Neural cell (in vitro differentiated cells): Measurements from ENCODE around the gene NFILZ. TPM values are rescaled to one million over a fixed set of nuclear protein-coding genes. Genes with fewer than 3 reads are reported as not detected.

Experiments used
- H2AFZ ChIP-seq: fragments of 200-600, 300-800 bp; sonication (generic), shearing (Covaris generic); 2 replicates; pipeline ENCODE4 v1.6.0; 2014; ENCODE audit warnings: low read depth, mild to moderate bottlenecking, antibody characterized with exemption, low read length, moderate library complexity
- H3F3A ChIP-seq: fragments of 200-600 bp; shearing (Covaris generic); 2 replicates; pipeline ENCODE4 v1.6.1; 2016; ENCODE audit warnings: mild to moderate bottlenecking, moderate library complexity, mixed read lengths, antibody characterized with exemption, low read length; ENCODE audit not compliant: insufficient read depth, poor library complexity, severe bottlenecking
- H3K27ac ChIP-seq: fragments of 200-600, 300-800 bp; sonication (generic), shearing (Covaris generic); 2 replicates; pipeline ENCODE4 v1.5.1; 2014; ENCODE audit warnings: mild to moderate bottlenecking, low read length, moderate library complexity
- H3K27me3 ChIP-seq: fragments of 300-800, 200-600 bp; sonication (generic), shearing (Covaris generic); 2 replicates; pipeline ENCODE4 v1.6.0; 2014; ENCODE audit warnings: mild to moderate bottlenecking, low read depth, low read length, moderate library complexity; ENCODE audit not compliant: insufficient read depth
- H3K36me3 ChIP-seq: fragments of 300-800, 200-600 bp; sonication (generic), shearing (Covaris generic); 2 replicates; pipeline ENCODE4 v1.5.1; 2014; ENCODE audit warnings: mild to moderate bottlenecking, antibody characterized with exemption, low read length, moderate library complexity; ENCODE audit not compliant: insufficient read depth
- H3K4me2 ChIP-seq: fragments of 300-800, 200-600 bp; sonication (generic), shearing (Covaris generic); 2 replicates; pipeline ENCODE4 v1.6.0; 2014; ENCODE audit warnings: mild to moderate bottlenecking, low read length
- H3K4me3 ChIP-seq: fragments of 300-800, 200-600 bp; sonication (generic), shearing (Covaris generic); 2 replicates; pipeline ENCODE4 v1.5.1; 2014; ENCODE audit warnings: mild to moderate bottlenecking, low read length, moderate library complexity
- H3K79me2 ChIP-seq: fragments of 200-600 bp; shearing (Covaris generic); replicated peaks from 2 replicates; pipeline ENCODE4 v1.6.0; 2014; ENCODE audit warnings: mild to moderate bottlenecking, low read length, moderate library complexity; ENCODE audit not compliant: insufficient read depth
- H3K9ac ChIP-seq: fragments of 300-800, 200-600 bp; sonication (generic), shearing (Covaris generic); 2 replicates; pipeline ENCODE4 v1.6.1; 2016; ENCODE audit warnings: mild to moderate bottlenecking, low read length, mixed read lengths
- H3K9me2 ChIP-seq: fragments of 200-600 bp; shearing (Covaris generic); 2 replicates; pipeline ENCODE4 v1.6.1; 2016; ENCODE audit warnings: mild to moderate bottlenecking, low read length, mixed read lengths; ENCODE audit not compliant: insufficient read depth
- H3K9me3 ChIP-seq: fragments of 200-600, 300-800 bp; sonication (generic), shearing (Covaris generic); 2 replicates; pipeline ENCODE4 v1.6.1; 2016; ENCODE audit warnings: mild to moderate bottlenecking, mixed run types, low read length, moderate library complexity, mixed read lengths
- H4K20me1 ChIP-seq: fragments of 200-600 bp; shearing (Covaris generic); 2 replicates; pipeline ENCODE4 v1.6.1; 2016; ENCODE audit warnings: mild to moderate bottlenecking, mixed run types; ENCODE audit not compliant: insufficient read depth
- EP300 ChIP-seq: fragments of 450-650 bp; conservative IDR thresholded peaks from 2 replicates; pipeline ENCODE4 v1.6.1; 2014; ENCODE audit warnings: antibody characterized with exemption, mild to moderate bottlenecking, moderate library complexity; ENCODE audit not compliant: poor library complexity, severe bottlenecking
- EZH2 ChIP-seq: fragments of 200-600, 300-800 bp; shearing (Covaris generic), sonication (generic); IDR thresholded peaks from 2 replicates; pipeline ENCODE4 v1.6.1; 2014; ENCODE audit warnings: antibody characterized with exemption, low read length, borderline replicate concordance, mild to moderate bottlenecking; ENCODE audit not compliant: insufficient read depth, poor library complexity, severe bottlenecking
- MXI1 ChIP-seq: fragments of 450-650 bp; conservative IDR thresholded peaks from 2 replicates; pipeline ENCODE4 v1.6.1; 2014; ENCODE audit warnings: antibody characterized with exemption, mild to moderate bottlenecking; ENCODE audit not compliant: poor library complexity, severe bottlenecking
- POLR2AphosphoS5 ChIP-seq: IDR thresholded peaks from 2 replicates; pipeline ENCODE4 v1.6.1; 2012
- RAD21 ChIP-seq: fragments of 450-650 bp; conservative IDR thresholded peaks from 2 replicates; pipeline ENCODE4 v1.6.1; 2014; ENCODE audit warnings: antibody characterized with exemption, mild to moderate bottlenecking, moderate library complexity
- SMC3 ChIP-seq: fragments of 450-650 bp; conservative IDR thresholded peaks from 2 replicates; pipeline ENCODE4 v1.6.1; 2014; ENCODE audit warnings: antibody characterized with exemption, mild to moderate bottlenecking, moderate library complexity; ENCODE audit not compliant: poor library complexity
- TAF1 ChIP-seq: IDR thresholded peaks from 2 replicates; pipeline ENCODE4 v1.6.1; 2012; ENCODE audit warnings: low read depth
- polyA plus RNA-seq: library from polyadenylated mRNA; depleted of rRNA; stranded (reverse); fragments of >200 nt; gene quantifications from 2 replicates; pipeline ENCODE4 v1.2.3, GENCODE V29; 2014
- TF ChIP-seq, protein P1 (sequence below): fragments of 450-650 bp; IDR thresholded peaks from 2 replicates; pipeline ENCODE4 v1.5.1; 2014; ENCODE audit warnings: antibody characterized with exemption, mild to moderate bottlenecking, moderate library complexity; ENCODE audit not compliant: poor library complexity, severe bottlenecking
- TF ChIP-seq, protein P2 (sequence below): IDR thresholded peaks from 2 replicates; pipeline ENCODE4 v1.6.1; 2012; ENCODE audit warnings: borderline replicate concordance

NFILZ gene
- polyA plus RNA-seq, 1 donor from 2014 or later = not detected

DNA sequence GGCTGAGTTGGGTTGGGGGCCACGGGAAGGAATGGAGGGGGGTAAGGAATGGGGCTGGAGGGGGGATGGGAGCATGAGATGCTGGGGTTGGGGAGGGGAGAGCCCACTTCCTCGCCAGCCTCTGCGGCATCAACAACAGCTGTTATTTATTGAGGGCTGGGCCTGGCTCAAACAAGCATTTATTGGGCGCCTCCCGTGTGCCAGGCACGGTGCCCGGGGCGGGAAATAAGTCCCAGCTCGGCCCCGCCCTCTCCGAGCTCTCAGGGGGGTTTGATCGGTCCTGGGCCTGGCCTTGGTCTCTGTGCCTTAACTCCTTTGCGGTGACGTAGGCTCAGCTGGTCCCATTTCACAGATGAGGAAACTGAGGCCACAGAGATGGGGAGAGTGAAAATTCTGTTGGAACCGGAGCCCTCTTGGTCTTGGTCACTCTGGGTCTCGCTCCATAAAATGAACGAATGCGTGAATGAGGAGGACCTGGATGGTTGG lies 19.0 kb upstream of the NFILZ start:
- Histone ChIP-seq H3K36me3 (no peaks in the 10 kb centered on the region), H3K27me3 (no peaks in the 10 kb centered on the region), H3F3A (no peaks in the 10 kb centered on the region), H2AFZ (no peak overlapping the region), H4K20me1 (no peaks in the 10 kb centered on the region), H3K4me2 (no peak overlapping the region), H3K9ac (no peak overlapping the region), H3K4me3 (no peak overlapping the region), H3K9me3 (no peaks in the 10 kb centered on the region), H3K27ac (no peak overlapping the region), H3K9me2 (no peaks in the 10 kb centered on the region), H3K79me2 (peaks cover 9% of the 10 kb centered on the region)
- TF ChIP-seq, protein P1, sequence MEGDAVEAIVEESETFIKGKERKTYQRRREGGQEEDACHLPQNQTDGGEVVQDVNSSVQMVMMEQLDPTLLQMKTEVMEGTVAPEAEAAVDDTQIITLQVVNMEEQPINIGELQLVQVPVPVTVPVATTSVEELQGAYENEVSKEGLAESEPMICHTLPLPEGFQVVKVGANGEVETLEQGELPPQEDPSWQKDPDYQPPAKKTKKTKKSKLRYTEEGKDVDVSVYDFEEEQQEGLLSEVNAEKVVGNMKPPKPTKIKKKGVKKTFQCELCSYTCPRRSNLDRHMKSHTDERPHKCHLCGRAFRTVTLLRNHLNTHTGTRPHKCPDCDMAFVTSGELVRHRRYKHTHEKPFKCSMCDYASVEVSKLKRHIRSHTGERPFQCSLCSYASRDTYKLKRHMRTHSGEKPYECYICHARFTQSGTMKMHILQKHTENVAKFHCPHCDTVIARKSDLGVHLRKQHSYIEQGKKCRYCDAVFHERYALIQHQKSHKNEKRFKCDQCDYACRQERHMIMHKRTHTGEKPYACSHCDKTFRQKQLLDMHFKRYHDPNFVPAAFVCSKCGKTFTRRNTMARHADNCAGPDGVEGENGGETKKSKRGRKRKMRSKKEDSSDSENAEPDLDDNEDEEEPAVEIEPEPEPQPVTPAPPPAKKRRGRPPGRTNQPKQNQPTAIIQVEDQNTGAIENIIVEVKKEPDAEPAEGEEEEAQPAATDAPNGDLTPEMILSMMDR = no peak
- TF ChIP-seq TAF1 (no peak), EZH2 (no peak), RAD21 (no peak), POLR2AphosphoS5 (no peak), SMC3 (no peak), MXI1 (no peak), EP300 (no peak)
- TF ChIP-seq, protein P2, sequence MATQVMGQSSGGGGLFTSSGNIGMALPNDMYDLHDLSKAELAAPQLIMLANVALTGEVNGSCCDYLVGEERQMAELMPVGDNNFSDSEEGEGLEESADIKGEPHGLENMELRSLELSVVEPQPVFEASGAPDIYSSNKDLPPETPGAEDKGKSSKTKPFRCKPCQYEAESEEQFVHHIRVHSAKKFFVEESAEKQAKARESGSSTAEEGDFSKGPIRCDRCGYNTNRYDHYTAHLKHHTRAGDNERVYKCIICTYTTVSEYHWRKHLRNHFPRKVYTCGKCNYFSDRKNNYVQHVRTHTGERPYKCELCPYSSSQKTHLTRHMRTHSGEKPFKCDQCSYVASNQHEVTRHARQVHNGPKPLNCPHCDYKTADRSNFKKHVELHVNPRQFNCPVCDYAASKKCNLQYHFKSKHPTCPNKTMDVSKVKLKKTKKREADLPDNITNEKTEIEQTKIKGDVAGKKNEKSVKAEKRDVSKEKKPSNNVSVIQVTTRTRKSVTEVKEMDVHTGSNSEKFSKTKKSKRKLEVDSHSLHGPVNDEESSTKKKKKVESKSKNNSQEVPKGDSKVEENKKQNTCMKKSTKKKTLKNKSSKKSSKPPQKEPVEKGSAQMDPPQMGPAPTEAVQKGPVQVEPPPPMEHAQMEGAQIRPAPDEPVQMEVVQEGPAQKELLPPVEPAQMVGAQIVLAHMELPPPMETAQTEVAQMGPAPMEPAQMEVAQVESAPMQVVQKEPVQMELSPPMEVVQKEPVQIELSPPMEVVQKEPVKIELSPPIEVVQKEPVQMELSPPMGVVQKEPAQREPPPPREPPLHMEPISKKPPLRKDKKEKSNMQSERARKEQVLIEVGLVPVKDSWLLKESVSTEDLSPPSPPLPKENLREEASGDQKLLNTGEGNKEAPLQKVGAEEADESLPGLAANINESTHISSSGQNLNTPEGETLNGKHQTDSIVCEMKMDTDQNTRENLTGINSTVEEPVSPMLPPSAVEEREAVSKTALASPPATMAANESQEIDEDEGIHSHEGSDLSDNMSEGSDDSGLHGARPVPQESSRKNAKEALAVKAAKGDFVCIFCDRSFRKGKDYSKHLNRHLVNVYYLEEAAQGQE = no peak

DNA sequence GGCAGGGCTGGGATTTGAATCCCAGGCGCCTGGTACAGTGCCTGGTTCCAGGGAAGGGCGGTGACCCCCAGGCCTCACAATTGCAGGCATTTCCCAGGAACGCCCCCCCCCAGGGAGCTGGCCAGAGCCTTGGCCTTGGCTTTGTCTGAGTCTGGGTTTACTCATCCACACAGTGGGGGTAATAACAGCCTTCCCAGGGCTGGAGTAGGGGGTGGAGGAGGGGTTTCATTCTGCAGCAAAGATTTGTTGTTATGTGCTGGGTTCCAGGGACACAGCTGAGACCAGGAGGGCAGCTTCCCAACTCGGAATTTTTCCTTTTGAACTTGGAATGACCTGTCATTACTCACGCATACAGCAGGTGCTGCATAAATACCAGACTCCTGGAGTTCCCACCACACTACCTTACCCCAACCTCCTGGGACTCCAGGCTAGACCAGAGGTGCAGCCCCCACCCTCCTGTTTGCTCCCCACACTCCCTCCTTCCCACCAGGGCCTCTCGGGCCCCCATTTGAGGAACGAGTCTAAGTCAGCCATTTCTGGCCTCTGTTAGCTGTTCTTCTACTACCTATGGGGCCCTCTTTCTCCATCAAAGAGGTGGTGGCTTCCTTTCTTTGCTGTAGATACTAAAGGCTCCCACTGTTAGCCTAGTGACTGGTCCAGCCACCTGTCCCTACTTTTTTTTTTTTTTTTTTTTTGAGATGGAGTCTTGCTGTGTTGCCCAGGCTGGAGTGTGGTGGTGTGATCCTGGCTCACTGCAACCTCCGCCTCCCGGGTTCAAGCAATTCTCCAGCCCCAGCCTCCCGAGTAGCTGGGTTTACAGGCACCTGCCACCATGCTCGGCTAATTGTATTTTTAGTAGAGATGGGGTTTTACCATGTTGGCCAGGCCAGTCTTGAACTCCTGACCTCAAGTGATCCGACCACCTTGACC lies 18.3 kb upstream of the NFILZ start:
- H3K9ac ChIP-seq = no peak overlapping the region
- no peak overlapping the region for H2AFZ ChIP-seq
- TF ChIP-seq SMC3 (no peak), POLR2AphosphoS5 (no peak), RAD21 (no peak), EZH2 (no peak), MXI1 (no peak)
- TF ChIP-seq, protein P2 = no peak
- TF ChIP-seq, protein P1 = no peak
- H3K9me3 ChIP-seq = no peaks in the 10 kb centered on the region
- no peaks in the 10 kb centered on the region for H4K20me1 ChIP-seq
- H3K9me2 ChIP-seq = no peaks in the 10 kb centered on the region
- no peak overlapping the region for H3K27ac ChIP-seq
- no peaks in the 10 kb centered on the region for H3K36me3 ChIP-seq
- no peak overlapping the region for H3K4me2 ChIP-seq
- H3K79me2 ChIP-seq = peaks cover 9% of the 10 kb centered on the region
- no peaks in the 10 kb centered on the region for H3K27me3 ChIP-seq
- H3F3A ChIP-seq = no peaks in the 10 kb centered on the region
- H3K4me3 ChIP-seq = no peak overlapping the region
